NCI-H774 (cell line): ENCODE measurements around the gene MACROD2.

ENCODE experiments used
- DNase-seq: peaks from one replicate; lab custom pipeline; 2025; lab: John Stamatoyannopoulos, UW

The MACROD2 gene

DNA sequence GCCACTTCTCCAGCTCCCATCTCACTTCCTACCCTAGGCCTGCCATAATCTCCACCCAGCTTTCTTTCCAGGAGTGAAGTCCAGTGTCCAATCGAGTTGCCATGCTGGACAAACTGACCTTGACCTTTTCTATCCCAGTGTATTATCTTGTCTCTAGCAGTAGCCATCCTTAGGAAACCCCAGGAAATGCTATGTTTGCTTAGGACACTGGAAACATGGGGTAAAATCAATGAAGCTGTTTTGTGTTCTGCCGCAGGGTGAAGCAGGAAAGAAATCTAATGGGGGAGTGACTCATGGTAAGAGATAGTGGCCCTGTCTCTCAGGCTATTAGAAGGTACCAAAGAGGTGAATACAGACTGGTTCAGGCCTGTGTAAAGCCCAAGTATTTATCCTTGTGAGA, 1452.2 kb downstream of the MACROD2 start:
- no peak for DNase-seq

DNA sequence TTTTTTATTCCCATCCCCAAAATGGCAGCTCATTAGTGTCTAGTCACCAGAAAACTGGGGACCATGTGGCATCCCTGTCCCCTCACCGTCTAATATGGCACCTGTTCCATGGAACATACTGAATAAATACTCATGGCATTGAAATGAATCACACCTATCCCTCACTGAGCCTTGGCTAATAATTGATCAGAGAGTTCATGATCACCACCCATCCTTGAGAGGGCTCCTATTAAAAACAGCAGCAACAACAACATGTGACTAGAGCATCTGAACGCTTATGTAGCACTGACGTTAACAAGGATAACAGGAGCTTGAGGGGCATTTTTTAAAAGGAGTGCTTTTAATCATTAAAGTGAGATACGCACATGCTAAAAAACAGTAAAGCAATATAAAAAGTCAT, 1453.7 kb downstream of the MACROD2 start:
- no peak for DNase-seq

DNA sequence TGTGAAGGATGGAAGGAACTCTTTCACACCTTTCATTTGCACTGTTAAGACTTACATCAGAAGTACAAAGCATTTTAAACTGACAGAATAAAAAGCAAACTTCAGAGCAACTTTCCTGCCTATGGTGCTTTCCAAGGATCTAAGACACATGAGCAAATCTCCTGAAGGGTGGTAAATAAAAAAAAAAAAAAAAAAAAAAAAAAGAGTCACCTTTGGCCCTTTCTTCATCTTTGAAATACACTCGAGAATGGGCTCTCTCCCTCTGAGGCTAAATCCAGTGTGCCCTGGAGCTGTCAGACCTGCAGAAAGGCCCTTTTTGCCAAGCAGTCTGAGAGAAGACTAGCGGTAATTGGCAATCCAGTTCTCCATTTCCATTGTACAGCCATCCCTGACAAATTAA, 1455.9 kb downstream of the MACROD2 start:
- no peak for DNase-seq

DNA sequence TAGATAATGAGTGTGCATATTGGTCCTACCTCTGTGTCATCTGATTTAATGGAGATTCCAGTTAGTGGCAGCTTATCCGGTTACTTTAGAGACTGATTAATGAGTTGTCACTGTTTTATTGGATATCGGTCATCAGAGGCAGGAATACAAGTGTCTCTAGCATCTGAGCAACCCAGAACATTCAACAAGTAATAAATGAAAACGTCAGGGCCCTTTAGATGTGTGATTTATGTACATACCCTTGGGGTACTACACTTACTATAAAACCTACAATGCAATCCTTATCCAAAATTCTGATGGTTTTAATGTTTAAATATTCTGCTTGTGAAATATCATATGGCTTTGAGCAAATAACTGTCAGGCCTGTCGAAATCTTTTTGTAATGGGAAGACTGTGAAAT, 1460.0 kb downstream of the MACROD2 start:
- DNase-seq = no peak

DNA sequence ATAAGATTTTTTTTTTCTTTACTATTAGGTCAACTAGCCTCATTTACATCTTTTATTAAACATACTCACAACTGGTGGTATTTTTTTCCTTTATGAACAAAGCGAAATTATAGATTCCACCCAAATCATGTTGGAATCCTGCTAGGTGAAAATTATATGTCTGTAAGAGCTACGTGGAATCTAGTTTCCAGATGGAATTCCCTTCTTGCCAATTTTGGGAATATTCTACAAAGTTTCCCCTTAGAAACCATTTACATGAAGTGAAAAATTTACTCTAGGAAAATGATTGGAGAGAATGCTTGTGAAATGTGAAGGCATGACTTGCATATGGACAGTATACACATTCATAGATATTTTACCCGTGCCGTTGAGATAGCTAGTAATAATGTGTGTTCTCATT, 1466.6 kb downstream of the MACROD2 start:
- DNase-seq = no peak

DNA sequence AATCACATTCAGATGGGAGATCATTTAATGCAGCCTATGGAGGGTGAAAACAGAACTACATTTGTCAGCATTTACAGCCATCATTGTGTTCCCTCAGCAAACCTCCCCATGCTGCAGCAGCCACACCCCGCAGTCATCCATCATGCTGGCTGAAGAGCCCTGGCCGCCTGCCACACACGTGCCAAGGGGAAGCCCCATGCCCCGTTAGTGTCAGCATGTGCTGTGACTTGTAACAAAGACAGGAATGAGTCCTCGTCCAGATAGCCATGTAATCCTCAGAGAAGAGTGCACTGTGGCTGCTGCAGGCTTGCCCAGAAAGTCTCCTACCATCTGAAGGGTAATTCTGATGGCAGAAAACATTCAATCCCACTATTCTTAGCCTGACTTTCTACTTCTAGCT, 1480.2 kb downstream of the MACROD2 start:
- peak; percentile 57 for DNase-seq

DNA sequence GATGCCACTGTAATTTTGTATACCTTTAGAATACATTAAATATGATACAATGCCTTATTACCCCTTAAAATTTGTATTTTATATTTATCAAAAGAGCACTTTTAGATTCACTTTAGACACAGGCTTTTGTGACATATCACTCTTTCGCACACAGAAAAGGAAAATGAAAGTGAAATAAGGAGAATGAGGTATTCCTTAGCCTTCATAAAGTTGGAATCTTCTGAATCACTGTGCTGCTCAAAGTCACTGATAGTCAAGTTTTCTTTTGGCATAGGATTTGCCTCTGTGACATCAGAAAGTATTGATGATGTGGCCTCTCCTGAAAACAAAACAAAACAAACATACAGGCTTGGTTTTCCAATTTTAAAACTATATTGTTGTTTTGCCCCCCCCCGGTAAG, 1480.9 kb downstream of the MACROD2 start:
- no peak for DNase-seq

DNA sequence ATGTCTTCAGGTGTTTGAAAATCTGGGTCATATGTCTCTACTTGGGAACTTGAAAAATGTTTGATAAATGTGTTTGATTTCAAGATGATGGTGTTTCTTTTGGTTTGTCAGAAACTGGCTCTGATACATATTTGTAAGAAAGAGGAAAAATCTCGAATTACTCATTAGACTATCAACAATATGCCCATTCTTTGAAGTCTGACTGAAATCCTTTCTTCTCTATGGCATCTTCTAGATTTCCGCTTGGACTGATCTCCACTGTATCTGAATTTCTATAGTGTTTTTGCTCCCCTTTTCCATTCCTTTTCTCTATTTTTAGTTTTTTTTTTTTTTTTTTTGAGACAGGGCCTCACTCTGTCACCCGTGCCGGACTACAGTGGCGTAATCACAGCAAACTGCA, 1481.5 kb downstream of the MACROD2 start:
- no peak for DNase-seq

DNA sequence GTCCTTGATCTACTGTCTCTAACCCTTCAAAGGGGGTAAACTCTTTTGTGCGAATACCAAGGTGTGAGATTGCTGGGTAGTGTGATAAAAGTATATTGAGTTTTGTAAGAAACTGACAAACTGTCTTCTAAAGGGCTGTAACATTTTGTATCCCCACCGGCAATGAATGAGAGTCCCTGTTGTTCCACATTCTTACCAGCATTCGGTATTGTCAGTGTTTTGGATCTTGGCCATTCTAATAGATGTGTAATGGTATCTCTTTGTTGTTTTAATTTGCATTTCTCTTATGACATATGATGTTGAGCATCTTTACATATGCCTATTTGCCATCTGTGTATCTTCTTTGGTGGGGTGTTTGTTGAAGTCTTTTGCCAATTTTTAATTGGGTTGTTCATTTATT, 1487.2 kb downstream of the MACROD2 start:
- no peak for DNase-seq

DNA sequence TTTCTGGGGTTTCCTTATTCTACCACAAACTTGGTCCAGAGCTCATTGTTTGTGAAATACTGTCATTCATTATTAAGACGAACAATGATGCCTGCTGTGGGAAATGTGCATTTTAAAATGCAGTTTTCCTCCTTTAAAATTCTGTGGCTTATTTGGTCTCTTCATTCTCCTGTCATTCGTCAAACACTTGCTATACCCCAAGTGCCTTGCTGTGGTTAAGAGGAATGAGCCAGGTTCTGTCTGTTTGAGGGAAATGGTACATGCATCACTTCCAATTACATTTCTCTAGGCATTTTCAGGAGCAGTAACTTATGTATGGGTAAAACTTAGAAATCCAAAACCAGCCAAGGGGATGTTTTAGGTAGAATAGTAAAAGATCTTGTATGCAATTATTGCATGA, 1490.2 kb downstream of the MACROD2 start:
- DNase-seq = no peak

DNA sequence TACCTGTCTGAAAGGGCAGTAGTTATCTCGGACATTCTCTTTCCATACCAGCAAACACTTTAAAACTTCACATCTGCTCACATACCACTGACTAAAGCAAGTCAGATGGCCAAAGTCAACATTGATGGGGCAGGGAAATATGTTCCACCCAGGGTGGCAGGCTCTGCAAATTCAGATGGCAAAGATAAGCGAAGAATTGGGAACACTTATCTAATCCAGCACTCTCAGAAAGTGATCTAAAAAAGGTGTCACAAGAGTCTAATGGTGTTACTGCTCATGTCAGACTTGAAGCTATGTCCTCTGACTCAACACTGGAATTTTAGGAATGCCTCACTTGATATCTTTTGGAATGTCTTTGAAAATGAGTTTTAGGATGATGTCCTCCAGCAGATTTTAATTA, 1491.7 kb downstream of the MACROD2 start:
- no peak for DNase-seq

DNA sequence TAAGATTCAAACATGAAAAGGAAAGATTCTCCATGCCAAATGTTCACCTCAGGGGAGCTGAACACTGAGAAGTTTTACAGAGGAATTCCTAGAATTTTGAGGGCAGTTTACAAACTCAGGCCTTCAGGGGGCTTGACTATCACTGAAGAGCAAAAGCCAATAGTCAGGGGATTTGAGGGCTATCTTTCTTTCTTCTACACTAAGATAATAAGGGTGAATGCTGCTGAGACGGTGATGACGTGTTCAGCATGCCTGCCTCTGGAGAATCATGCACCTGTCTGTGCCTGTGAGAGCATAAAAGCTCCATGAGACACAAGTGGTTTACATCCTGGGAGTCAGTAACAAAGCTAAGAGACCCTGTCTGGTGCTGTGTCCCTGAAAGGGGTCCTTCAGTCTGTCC, 1492.4 kb downstream of the MACROD2 start:
- DNase-seq = no peak

DNA sequence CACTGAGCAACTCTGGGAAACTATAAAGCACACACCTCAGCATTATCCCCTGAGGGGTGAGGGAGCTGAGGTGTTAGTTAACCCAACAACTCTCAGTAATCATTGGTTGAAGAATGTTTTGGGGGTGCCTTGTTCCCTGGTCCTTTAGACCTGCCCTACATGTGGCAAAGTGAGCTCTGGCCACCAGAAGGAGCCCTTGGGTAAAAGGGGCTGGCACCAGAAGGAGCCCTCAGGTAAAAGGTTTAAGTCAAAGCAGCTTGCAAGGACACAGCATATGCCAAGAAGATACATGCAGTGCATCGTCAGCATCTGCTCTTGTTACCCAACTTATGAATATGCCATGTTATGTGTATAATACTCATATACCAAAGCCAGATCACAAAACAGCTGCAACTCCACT, 1496.3 kb downstream of the MACROD2 start:
- DNase-seq = no peak

DNA sequence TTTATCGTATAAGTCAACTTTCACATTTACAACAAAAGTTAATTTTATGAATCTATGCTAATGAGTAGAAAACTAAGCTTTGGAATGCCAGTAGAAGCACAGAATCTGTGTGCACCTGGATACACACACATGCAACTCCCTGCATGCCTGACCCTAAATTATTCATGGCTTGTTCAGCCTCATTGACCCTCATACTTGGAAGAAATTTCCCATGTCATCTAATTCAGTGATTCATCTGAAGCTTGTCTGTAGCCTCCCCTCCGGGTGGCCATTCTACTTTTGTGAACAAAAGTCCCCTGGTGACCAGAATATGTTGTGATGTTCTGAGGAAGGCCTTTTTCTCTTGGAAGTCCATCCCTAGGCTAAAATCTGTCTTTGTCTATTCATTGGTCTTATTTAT, 1499.5 kb downstream of the MACROD2 start:
- DNase-seq = no peak

DNA sequence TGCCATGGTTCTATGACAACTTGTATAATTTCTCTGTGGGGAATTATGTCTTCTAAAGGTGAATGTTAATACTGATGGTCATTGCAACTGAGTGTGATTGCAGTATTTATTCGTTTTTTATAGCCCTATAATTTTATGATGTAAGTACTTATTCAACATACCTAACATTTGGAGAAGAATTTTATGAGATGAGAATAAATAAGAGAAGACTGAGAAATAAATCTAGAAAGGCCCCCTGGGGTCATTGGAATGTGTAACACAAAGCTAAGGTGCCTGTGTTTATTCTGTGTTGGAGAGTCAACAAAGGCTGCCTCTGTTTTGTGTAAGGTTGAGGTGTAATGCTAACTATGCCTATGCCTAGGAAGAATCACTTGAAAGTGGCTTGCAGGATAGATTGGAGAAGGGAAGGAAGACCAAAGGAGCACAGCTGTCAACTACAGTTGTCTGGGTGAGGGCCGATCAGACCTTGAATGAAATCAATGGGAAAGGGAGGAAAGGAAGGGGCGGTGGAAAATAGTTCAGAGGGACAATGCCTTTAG, 1501.3 kb downstream of the MACROD2 start:
- DNase-seq = no peak

DNA sequence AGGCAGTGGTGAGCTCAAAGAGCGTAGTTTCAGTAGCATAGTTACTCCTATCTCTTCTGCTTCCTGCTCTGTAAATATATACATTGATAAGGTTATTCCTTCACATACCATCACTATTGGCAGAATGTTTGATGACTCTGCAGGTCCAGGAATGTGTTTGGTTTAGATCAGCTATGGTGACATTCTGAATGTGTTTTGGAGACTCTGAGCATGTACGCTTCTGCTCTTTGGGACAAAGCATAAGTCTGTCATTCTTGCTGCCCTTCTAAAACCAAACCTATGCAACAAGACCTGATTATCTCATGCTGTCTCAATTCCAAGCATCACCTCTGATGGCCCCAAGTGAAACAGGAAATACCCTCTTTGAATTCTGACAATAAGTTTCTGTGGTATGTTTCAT, 1503.6 kb downstream of the MACROD2 start:
- DNase-seq = no peak

DNA sequence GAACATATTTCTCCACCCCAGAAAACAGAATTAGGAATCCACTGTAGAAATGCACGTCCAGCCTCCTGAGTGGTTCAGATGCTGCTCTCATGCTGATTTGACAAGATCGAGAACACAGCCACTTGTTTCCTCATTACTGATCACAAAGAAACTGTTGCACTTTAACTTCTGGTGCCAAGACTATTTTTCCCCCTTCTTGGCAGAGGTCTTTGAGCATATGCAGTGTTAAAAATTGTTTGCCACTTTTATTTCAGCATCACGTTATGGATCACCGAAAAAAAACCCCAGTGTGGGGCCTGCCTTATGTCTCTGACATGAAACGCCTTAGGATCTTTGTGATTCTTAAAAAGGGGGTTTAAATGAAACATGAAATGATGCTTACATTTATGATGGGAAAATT, 1511.0 kb downstream of the MACROD2 start:
- no peak for DNase-seq

DNA sequence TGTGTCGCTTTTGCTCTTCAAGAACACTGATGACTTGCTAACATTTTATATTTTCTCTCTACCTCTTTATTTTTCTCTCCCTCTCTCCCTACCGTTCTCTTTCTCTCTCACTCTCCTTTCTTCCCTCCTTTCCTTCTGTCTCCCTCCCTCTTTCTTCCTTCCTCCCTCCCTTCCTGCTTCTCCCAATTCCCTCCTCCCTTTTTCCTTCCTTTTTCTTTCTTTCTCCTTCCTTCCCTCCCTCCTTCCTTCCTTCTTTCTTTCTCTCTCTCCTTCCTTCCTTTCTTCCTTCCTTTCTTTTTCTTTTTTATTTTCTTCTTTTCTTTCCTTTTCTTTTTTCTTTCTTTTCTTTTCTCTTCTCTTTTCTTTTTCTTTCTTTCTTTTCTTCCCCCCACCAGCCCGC, 1511.8 kb downstream of the MACROD2 start:
- no peak for DNase-seq

DNA sequence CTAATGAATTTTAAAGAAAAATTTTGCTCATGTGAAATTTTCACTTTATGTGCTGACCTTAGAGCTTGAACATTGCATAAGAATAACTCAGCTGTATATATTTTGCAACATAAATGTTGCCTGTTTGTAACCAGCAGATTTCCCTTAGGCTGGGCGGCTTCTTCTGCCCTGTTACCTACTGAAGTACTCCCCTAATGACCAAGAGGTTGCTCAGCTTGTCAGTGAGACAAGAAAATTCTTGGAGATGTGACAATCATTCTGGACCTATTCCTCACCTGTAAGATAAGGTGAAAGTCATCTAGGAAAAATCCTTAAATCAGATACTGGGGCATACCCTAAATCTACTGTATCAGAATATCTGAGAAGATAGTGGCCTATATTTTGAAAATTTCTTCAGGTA, 1516.2 kb downstream of the MACROD2 start:
- no peak for DNase-seq

DNA sequence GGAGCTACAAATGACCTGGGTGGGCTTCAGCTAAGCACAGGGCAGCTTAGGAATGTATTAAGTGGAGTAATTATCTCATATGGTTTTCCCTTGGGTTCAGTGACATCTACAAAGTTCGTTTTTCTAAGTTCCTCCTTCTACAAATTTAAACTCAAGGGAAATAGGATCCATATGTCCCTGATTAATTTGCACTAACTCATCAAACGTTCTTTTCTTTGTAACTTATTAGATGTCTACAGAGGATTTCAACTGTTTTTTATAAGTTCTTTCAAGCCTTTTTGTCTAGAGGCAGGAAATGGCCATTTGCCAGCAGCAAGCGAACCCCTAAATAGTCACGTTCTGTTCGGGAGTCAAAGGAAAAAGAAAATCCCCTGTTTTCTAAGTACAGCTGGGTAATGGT, 1517.6 kb downstream of the MACROD2 start:
- DNase-seq = no peak

DNA sequence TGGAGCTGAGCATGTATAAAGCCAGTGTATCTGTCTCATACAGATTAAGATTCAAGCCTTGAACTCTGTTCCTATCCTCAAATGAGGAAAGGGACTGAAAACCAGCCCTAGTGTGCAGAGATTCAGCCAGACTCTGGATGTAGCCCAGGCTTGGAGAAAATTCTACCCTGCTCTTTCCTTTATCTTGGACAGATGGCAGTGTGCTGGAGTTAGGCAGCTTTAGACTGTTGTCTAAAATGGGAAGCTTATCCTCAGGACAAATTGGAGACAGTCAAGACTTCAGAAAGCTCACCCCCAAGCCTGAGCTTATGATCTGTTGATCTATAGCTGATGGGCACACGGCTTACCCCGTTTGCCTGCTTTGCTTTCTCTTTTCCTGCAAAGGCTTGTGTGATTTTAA, 1520.4 kb downstream of the MACROD2 start:
- DNase-seq = no peak

DNA sequence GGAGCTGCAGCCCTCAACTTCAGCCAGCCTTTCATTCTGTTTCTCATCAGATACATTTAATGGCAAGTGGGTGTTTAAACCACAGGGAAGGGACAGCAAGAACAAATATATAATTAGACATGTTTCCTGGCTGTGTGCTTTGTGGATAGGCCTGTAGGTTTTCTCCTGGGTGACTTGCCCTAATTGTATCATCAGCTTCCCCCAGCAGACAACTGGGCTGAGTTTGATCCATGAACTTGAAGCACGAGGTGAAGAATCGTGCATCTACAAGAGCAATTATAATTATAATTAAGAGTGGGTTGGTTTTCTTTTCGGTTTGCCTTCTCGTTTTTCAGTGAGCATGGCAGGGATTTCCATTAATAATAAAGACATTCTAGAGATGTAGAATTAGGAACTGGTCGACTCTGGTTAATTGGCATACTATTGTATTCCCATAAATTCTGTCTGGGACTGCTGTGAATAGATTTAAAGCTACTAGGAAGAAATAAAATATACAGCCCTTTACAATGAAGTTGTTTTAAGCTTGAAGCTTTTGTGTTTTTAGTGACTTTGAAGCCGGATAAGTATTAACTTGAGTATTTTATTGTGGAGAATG, 1525.7 kb downstream of the MACROD2 start:
- DNase-seq = no peak

DNA sequence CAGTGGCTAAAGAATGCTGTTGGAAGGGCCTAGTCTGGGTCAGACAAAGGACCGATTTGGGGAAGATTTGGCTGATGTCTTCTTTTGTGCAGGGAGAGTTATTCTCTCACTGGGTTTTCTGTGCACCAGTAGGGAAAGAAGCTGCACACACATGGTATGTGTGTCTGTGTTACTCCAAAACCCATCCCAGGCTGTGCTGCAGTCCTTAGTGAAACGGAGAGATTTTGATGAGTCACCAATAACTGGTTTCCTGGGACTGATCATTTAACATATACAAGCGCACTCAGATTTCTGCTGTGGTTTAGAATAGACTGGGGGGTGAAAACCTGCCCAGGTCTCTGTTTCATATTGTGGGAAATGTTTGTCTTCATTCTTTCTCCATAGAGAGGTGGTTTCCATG, 1528.1 kb downstream of the MACROD2 start:
- no peak for DNase-seq

DNA sequence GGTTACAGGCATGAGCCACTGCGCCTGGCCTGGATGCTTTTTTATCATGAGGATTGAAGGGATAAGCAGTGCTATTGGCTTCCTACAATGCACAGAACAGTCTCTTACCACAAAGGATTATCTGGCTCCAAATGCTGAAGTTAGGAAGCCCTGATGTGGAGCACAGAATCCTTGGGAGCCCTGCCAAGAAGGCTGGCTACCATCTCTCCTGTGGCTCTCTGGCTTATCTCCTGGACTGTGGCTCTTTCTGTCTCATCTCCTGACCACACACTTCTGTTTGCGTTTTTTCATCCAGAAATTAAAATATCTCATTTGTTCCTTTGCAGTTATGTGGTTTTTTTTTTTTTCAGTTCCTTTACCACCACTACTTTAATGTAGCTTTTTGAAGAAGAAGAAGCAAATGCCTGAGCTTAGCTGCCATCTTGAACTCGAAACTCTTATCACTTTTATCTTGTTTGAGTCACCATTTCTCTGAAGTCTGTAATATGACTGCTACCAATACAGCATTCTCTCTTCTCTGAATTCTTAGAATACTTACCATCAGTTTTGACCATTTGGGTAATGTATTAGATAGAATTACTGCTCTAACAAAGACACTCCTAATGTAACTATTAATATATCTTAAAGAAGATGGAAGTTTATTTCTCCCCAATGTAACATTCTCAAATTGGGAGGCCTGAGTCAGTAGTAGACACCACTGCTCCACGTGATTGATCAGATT, 1533.2 kb downstream of the MACROD2 start:
- DNase-seq = no peak
